Tibial nerve (tissue), 3 donors: ENCODE measurements around the gene EIF5A.

Experiments
- CTCF ChIP-seq, 5 experiments: fragments of 200-600 bp in 3 of 5; fragments of 450-650 bp in 2 of 5; sonication (generic) in 3 of 5; IDR thresholded peaks; one replicate each; pipeline ENCODE4 v1.5.1; 2016 to 2019; ENCODE audit warnings: antibody characterized with exemption in 5 of 5, mild to moderate bottlenecking in 3 of 5, moderate library complexity in 2 of 5
- POLR2A ChIP-seq, 2 donors: fragments of 450-650 bp; IDR thresholded peaks; one replicate each; pipeline ENCODE4 v1.6.1; 2017; ENCODE audit warnings: antibody characterized with exemption in 2 of 2, mild to moderate bottlenecking in 2 of 2, moderate library complexity in 2 of 2

DNA sequence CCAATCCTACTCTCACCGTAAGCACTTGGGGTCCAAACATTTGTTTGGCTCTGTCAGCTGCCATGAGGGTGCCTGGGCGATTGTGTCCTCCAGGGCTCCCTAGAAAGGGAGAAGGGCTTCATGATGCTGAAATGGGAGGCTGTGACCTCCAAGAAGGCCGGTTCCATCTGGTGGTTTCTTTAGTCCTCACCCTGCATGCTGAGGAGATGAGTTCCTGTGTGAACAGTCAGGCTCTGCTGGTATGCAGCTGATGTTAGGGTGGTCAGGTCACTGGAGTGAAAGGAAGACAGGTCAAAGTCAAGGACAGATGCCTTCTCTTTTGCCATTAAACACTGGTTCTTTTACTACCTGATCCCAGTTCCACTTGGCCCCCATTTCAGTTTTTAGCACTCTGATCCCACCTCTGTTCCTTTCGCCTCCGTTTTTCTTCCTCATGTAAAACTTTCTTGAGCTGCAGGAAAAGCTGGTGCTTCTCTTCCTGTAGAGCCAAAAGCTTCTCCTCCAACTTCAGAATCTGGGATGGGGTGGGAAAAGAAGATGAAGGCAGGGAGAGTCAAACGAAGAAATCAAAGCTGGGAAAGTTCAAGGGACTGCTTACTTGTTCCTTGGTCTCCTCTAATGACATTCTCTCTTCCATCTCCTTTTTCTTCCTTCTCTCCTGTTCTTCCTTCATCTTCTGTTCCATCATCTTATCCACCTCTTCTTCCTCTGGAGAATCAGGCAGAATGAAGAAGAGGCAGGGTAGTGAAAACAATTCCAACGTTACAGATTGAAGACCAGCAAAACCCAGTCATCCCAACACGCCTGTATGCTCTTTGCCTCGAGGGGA is 6.7 kb downstream of the EIF5A start:
- TF ChIP-seq CTCF (IDR thresholded peaks at IDR 0.05) (no peak), POLR2A (IDR thresholded peaks at IDR 0.05) (no peak)
